Neural crest cell (in vitro differentiated cells): Measurements from ENCODE around the gene NOTCH1. TPM values are rescaled to one million over a fixed set of nuclear protein-coding genes. Genes with fewer than 3 reads are reported as not detected.

Experiments used
- DNase-seq: peaks from one replicate; pipeline ENCODE4 v3.0.0; 2021; ENCODE audit warnings: low read depth, mixed read lengths, low spot score
- H3K27ac Mint-ChIP-seq: one replicate; pipeline ENCODE4 v1.8.0; 2021; ENCODE audit warnings: mild to moderate bottlenecking, mixed read lengths; ENCODE audit not compliant: unreplicated experiment
- H3K27me3 Mint-ChIP-seq: 2 replicates; pipeline ENCODE4 v1.8.0; 2021; ENCODE audit warnings: low read depth, mild to moderate bottlenecking, mixed read lengths
- H3K36me3 Mint-ChIP-seq: 2 replicates; pipeline ENCODE4 v1.8.0; 2021; ENCODE audit warnings: low read depth, mild to moderate bottlenecking, mixed read lengths
- H3K4me1 Mint-ChIP-seq: 2 replicates; pipeline ENCODE4 v1.8.0; 2021; ENCODE audit warnings: mixed read lengths
- H3K4me3 Mint-ChIP-seq: one replicate; pipeline ENCODE4 v1.8.0; 2021; ENCODE audit warnings: mild to moderate bottlenecking, mixed read lengths
- H3K9me3 Mint-ChIP-seq: 2 replicates; pipeline ENCODE4 v1.8.0; 2021; ENCODE audit warnings: mixed read lengths
- total RNA-seq: library from RNA; stranded (reverse); gene quantifications from 2 replicates; pipeline ENCODE4 v1.2.1, GENCODE V29; 2021
- TF ChIP-seq, protein P1 (sequence below): fragments of 200-600 bp; sonication (generic); conservative IDR thresholded peaks from 2 replicates; pipeline ENCODE4 v1.5.0; 2021; ENCODE audit warnings: antibody characterized with exemption, mild to moderate bottlenecking

Gene NOTCH1
- total RNA-seq, 1 donor from 2014 or later: 99.7 TPM

DNA sequence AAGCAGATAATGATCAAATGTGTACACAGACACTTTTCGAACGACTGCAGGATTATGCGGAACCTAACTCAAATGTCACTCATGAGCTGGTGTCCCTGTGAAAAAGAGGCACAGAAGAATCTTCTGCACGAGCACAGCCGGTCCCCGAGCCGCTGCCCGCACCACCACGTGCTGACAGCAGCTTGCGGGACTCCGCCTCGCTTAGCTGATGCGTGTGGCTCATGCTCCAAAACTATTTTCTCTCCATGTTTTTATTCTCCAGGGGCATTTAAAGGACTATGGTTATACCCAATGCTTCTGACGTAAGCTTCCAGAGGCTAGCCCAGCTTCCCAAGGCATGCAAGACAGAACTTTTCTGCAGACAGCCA, 72.5 kb downstream of the NOTCH1 start:
- H3K27me3 Mint-ChIP-seq: no peaks in the 10 kb centered on the region
- H3K36me3 Mint-ChIP-seq: peaks cover 2% of the 10 kb centered on the region
- no peaks in the 10 kb centered on the region for H3K4me1 Mint-ChIP-seq
- H3K27ac Mint-ChIP-seq: no peak overlapping the region
- DNase-seq: no peak
- H3K9me3 Mint-ChIP-seq: no peaks in the 10 kb centered on the region
- TF ChIP-seq, protein P1, sequence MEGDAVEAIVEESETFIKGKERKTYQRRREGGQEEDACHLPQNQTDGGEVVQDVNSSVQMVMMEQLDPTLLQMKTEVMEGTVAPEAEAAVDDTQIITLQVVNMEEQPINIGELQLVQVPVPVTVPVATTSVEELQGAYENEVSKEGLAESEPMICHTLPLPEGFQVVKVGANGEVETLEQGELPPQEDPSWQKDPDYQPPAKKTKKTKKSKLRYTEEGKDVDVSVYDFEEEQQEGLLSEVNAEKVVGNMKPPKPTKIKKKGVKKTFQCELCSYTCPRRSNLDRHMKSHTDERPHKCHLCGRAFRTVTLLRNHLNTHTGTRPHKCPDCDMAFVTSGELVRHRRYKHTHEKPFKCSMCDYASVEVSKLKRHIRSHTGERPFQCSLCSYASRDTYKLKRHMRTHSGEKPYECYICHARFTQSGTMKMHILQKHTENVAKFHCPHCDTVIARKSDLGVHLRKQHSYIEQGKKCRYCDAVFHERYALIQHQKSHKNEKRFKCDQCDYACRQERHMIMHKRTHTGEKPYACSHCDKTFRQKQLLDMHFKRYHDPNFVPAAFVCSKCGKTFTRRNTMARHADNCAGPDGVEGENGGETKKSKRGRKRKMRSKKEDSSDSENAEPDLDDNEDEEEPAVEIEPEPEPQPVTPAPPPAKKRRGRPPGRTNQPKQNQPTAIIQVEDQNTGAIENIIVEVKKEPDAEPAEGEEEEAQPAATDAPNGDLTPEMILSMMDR: no peak
- no peak overlapping the region for H3K4me3 Mint-ChIP-seq

DNA sequence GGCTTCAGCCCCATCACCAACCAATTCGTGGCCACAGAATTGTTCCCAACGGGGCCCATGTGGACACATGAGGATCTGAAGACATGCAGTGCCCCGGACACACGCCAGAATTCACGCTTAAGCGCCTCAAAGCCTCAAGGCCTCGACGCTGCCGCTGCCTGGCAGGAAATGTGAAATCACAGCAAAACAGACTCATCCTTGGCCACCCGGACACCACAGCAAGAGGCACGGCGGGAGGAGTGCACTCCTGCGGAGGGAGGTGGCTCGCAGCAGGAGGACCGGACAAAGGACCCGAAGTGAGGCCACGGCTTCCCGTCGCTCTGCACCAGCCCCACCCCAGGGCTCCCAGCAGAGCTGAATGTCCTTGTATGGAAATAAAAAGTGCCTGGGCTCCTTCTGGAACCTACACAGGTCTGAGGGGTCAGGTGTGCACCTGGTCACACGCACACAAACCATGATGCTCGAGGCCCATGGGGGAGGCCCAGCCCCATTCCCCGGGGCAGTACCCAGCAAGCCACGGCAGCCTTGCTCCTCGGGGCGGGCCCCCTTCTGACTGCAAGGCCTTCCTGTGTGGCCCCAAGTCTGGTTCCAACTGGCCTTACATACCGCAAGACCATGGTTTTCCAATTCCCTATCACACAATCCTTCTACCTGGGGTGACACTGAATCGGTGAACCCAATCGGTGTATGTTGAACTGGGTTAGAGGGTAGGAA, 73.1 kb downstream of the NOTCH1 start:
- Mint-ChIP-seq H3K9me3 (no peaks in the 10 kb centered on the region), H3K36me3 (peaks cover 2% of the 10 kb centered on the region), H3K27ac (no peak overlapping the region), H3K27me3 (no peaks in the 10 kb centered on the region), H3K4me1 (no peaks in the 10 kb centered on the region), H3K4me3 (no peak overlapping the region)
- TF ChIP-seq, protein P1: no peak
- no peak for DNase-seq

DNA sequence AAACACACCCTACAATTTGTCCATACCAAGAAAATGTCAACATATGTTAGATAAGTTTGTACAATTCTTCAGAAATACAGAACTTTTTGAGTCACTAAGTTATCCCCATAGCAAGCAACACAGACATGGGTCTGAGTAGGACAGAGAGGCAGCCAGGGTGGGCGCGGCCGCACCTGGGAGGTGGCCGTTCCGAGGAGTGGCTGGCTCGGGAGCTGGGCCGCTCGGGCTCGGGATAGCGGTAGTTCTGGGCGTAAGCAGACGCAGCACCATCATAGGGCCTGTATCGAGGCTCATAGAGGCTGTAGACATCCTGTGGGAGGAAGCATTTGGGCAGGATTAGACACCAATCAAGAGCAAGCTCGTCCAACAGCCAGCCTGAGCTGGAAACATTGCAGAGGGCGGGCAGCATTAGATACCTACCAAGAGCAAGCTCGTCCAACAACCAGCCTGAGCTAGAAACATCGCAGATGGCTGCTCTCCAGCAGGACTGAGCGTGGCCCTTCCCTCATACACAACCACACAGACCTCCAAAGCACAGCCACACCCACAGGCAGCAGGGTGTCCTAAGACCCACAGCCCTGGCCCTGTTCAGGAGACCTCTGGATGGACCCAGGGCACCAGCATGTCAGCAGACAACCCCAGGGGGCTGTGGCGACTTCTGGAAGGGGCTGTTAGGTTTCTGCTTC, 73.9 kb downstream of the NOTCH1 start:
- H3K27me3 Mint-ChIP-seq: no peaks in the 10 kb centered on the region
- H3K9me3 Mint-ChIP-seq: no peaks in the 10 kb centered on the region
- H3K27ac Mint-ChIP-seq: no peak overlapping the region
- H3K36me3 Mint-ChIP-seq: peaks cover under 1% of the 10 kb centered on the region
- TF ChIP-seq, protein P1: no peak
- H3K4me1 Mint-ChIP-seq: no peaks in the 10 kb centered on the region
- DNase-seq: no peak
- no peak overlapping the region for H3K4me3 Mint-ChIP-seq

DNA sequence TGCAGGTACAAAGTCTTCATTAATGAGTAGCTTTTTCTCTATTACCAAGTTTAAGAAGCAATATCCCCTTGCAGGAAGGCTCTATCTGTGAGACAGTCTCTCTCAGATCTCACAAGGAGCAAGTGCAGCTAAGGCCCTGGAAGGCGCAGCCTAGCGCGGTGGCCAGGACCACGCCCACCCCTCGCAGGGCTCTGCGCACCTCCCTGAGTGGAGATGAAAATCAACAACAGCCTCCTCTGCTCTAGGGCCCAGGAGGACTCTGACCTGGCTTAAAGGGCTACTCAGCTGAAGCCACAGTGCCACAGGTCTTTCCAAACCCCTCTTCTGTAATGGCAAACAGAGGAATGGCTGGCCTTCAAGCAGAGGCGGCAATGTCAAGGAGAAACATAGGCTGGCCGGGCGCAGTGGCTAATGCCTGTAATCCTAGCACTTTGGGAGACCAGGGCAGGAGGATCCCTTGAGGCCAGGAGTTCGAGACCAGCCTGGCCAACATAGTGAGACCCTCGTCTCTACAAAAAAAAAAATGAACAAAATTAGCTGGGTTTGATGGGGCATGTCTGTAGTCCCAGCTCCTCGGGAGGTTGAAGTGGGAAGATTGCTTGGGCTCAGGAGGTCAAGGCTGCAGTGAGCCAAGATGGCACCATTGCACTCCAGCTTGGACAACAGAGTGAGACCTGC, 74.9 kb downstream of the NOTCH1 start:
- TF ChIP-seq, protein P1: no peak
- Mint-ChIP-seq H3K9me3 (no peaks in the 10 kb centered on the region), H3K36me3 (peaks cover 3% of the 10 kb centered on the region), H3K4me3 (no peak overlapping the region), H3K4me1 (no peaks in the 10 kb centered on the region), H3K27me3 (no peaks in the 10 kb centered on the region), H3K27ac (peak overlapping the region; percentile 19)
- no peak for DNase-seq

DNA sequence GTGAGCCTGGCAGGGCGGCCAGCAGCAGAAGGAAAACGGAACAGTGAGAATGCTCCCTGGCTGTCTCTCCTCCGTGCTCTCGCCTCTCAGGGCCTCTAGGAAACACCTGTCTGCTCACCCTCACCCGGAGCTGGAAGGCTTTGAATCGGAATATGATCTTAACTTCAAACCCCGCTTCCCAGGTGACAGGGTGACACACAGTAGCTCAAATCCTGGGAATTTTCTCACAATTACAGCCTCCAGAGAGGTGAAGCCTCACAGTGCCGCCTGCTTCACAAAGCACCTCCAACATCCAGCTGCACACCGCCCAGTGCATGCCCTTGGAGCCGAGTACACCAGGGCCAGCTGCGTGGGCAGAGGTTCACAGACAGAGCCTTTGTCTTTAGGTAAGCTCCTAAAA, 75.5 kb downstream of the NOTCH1 start:
- Mint-ChIP-seq H3K27ac (no peak overlapping the region), H3K36me3 (peaks cover 3% of the 10 kb centered on the region), H3K9me3 (no peaks in the 10 kb centered on the region), H3K4me3 (no peak overlapping the region), H3K4me1 (no peaks in the 10 kb centered on the region), H3K27me3 (no peaks in the 10 kb centered on the region)
- DNase-seq: no peak
- TF ChIP-seq, protein P1: no peak
